GM23338 (cell line): ENCODE measurements around the gene CHAMP1. TPM values are rescaled to one million over a fixed set of nuclear protein-coding genes. Genes with fewer than 3 reads are reported as not detected.
"Not testable (repeated sequence)": the region's sequence is repeated elsewhere in the genome, so short reads cannot be mapped to it uniquely, and the experiment has no call there.

ENCODE experiments used
- ATAC-seq: fragments of 200-7000 bp; cut with Tn5 transposase; 3 replicates; pipeline ENCODE4 v1.9.1; 2020
- DNase-seq: peaks from one replicate; pipeline ENCODE4 v3.0.0-alpha.2; 2015; ENCODE audit warnings: low spot score
- H2AFZ ChIP-seq: fragments of 200-600 bp; sonication (generic); 2 replicates; pipeline ENCODE4 v1.8.0; 2016; ENCODE audit warnings: antibody characterized with exemption, mild to moderate bottlenecking, moderate library complexity
- H3F3A ChIP-seq: fragments of 200-600 bp; sonication (generic); replicated peaks from 2 replicates; pipeline ENCODE4 v1.8.0; 2017; ENCODE audit warnings: antibody characterized with exemption, mixed run types, low read depth
- H3K27ac ChIP-seq: fragments of 200-600 bp; sonication (generic); 2 replicates; pipeline ENCODE4 v1.6.1; 2016; ENCODE audit warnings: low read depth
- H3K27me3 ChIP-seq: fragments of 200-600 bp; sonication (generic); 2 replicates; pipeline ENCODE4 v1.8.0; 2016; ENCODE audit warnings: mild to moderate bottlenecking, mixed run types, moderate library complexity; ENCODE audit not compliant: insufficient read depth
- H3K36me3 ChIP-seq: fragments of 200-600 bp; sonication (generic); 2 replicates; pipeline ENCODE4 v1.8.0; 2016; ENCODE audit warnings: mild to moderate bottlenecking; ENCODE audit not compliant: insufficient read depth
- H3K4me1 ChIP-seq: fragments of 200-600 bp; sonication (generic); 2 replicates; pipeline ENCODE4 v1.8.0; 2016; ENCODE audit warnings: mild to moderate bottlenecking, moderate library complexity; ENCODE audit not compliant: insufficient read depth
- H3K4me2 ChIP-seq: fragments of 200-600 bp; sonication (generic); 2 replicates; pipeline ENCODE4 v1.7.1; 2017; ENCODE audit warnings: mixed run types
- H3K4me3 ChIP-seq: fragments of 200-600 bp; sonication (generic); 2 replicates; pipeline ENCODE4 v1.6.1; 2016; ENCODE audit warnings: mixed run types
- H3K79me2 ChIP-seq: fragments of 200-600 bp; sonication (generic); replicated peaks from 2 replicates; pipeline ENCODE4 v1.8.0; 2017; ENCODE audit warnings: mild to moderate bottlenecking; ENCODE audit not compliant: insufficient read depth
- H3K9me2 ChIP-seq: fragments of 200-600 bp; sonication (generic); 2 replicates; pipeline ENCODE4 v1.8.0; 2017; ENCODE audit not compliant: insufficient read depth
- H4K20me1 ChIP-seq: fragments of 200-600 bp; sonication (generic); replicated peaks from 2 replicates; pipeline ENCODE4 v1.8.0; 2017; ENCODE audit warnings: mild to moderate bottlenecking; ENCODE audit not compliant: insufficient read depth
- H3K27ac Mint-ChIP-seq: 2 replicates; pipeline ENCODE4 v1.8.0; 2020; ENCODE audit warnings: inconsistent platforms, mild to moderate bottlenecking, moderate library complexity, mixed read lengths
- H3K27me3 Mint-ChIP-seq: 3 replicates; pipeline ENCODE4 v1.8.0; 2022; ENCODE audit warnings: low read depth, mild to moderate bottlenecking, moderate library complexity, mixed read lengths, inconsistent platforms; ENCODE audit not compliant: insufficient read depth, poor library complexity
- H3K36me3 Mint-ChIP-seq: 3 replicates; pipeline ENCODE4 v1.8.0; 2021; ENCODE audit warnings: low read depth, mild to moderate bottlenecking, inconsistent platforms, moderate library complexity, mixed read lengths
- H3K4me1 Mint-ChIP-seq: 3 replicates; pipeline ENCODE4 v1.8.0; 2020; ENCODE audit warnings: mild to moderate bottlenecking, inconsistent platforms, mixed read lengths
- H3K4me3 Mint-ChIP-seq: 3 replicates; pipeline ENCODE4 v1.8.0; 2021; ENCODE audit warnings: moderate library complexity, mild to moderate bottlenecking, inconsistent platforms, mixed read lengths
- H3K9me3 Mint-ChIP-seq: 3 replicates; pipeline ENCODE4 v1.8.0; 2020; ENCODE audit warnings: moderate library complexity, mild to moderate bottlenecking, inconsistent platforms, mixed read lengths
- CREB1 ChIP-seq: fragments of 250-450 bp; sonication (Bioruptor Pico); IDR thresholded peaks from 2 replicates; pipeline ENCODE4 v1.5.0; 2020; ENCODE audit warnings: low read depth, mild to moderate bottlenecking, moderate library complexity
- EZH2 ChIP-seq: fragments of 200-600 bp; sonication (generic); IDR thresholded peaks from one replicate; pipeline ENCODE4 v1.8.0; 2017; ENCODE audit warnings: antibody characterized with exemption, mild to moderate bottlenecking, low read depth; ENCODE audit not compliant: unreplicated experiment
- NANOG ChIP-seq: IDR thresholded peaks from 2 replicates; pipeline ENCODE4 v1.6.1; 2016; ENCODE audit warnings: antibody characterized with exemption, borderline replicate concordance
- POLR2AphosphoS5 ChIP-seq: IDR thresholded peaks from 2 replicates; pipeline ENCODE4 v1.6.1; 2016; ENCODE audit warnings: antibody characterized with exemption, low read depth
- ZNF331 ChIP-seq: fragments of 250-450 bp; sonication (Bioruptor Pico); IDR thresholded peaks from 2 replicates; pipeline ENCODE4 v1.5.0; 2020; ENCODE audit warnings: low read depth, mild to moderate bottlenecking, moderate library complexity
- polyA plus RNA-seq: library from polyadenylated mRNA; unstranded; fragments of >200 nt; fragmentation: Nextera tagmentation; extraction: Ambion mirVana; gene quantifications from 2 replicates; pipeline ENCODE4 v1.2.1, GENCODE V29; 2016
- total RNA-seq: library from RNA; depleted of rRNA; stranded (reverse); fragments of >200 nt; shearing (Covaris generic); gene quantifications from 2 replicates; pipeline ENCODE4 v1.2.3, GENCODE V29; 2014
- TF ChIP-seq, protein P1 (sequence below): fragments of 250-450 bp; sonication (Bioruptor Pico); IDR thresholded peaks from 2 replicates; pipeline ENCODE4 v1.5.0; 2020; ENCODE audit warnings: mild to moderate bottlenecking, moderate library complexity
- TF ChIP-seq, protein P2 (sequence below): IDR thresholded peaks from 2 replicates; pipeline ENCODE4 v1.6.1; 2016; ENCODE audit warnings: antibody characterized with exemption

CHAMP1 gene
- total and polyA plus RNA-seq, 2 experiments from 2014 or later, result 32.8 to 39.1 TPM

DNA sequence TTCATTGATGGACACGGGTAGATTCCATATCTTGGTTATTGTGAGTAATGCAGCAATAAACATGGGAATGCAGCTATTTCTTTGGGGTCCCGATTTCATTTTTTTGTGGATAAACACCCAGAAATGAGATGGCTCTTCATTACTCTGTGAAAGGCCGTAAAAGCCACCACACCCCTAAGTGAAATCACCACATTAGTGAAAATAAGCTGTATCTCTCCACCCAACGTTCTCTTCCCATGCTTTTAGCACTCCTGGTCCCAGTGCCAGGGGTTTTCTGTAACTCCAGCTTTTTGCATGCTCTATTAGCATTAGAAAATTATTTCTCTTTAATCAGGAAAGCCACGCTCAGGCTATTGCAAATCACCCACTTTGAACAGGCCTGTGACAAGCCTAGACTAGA is 15.8 kb downstream of the CHAMP1 start:
- H4K20me1 ChIP-seq, result peaks cover 10% of the 10 kb centered on the region; the same call in 1 of the 2 replicates
- Mint-ChIP-seq H3K27ac (no peak overlapping the region), H3K36me3 (peaks cover 23% of the 10 kb centered on the region), H3K4me1 (peaks cover 18% of the 10 kb centered on the region), H3K9me3 (no peaks in the 10 kb centered on the region), H3K27me3 (no peaks in the 10 kb centered on the region), H3K4me3 (no peak overlapping the region)
- H3K36me3 ChIP-seq, result peaks cover 9% of the 10 kb centered on the region; the same call in 1 of the 2 replicates
- H3K27me3 ChIP-seq, result no peaks in the 10 kb centered on the region
- peaks cover 6% of the 10 kb centered on the region; the same call in 1 of the 2 replicates for H3K4me1 ChIP-seq
- no peak overlapping the region for H3K4me2 ChIP-seq
- no peak overlapping the region for H2AFZ ChIP-seq
- H3K4me3 ChIP-seq, result no peak overlapping the region
- H3K9me2 ChIP-seq, result no peaks in the 10 kb centered on the region
- no peak overlapping the region for H3K27ac ChIP-seq
- H3K79me2 ChIP-seq, result peaks cover 12% of the 10 kb centered on the region; the same call in 1 of the 2 replicates
- no peaks in the 10 kb centered on the region; the same call in 1 of the 2 replicates for H3F3A ChIP-seq
- ATAC-seq (no peak), DNase-seq (no peak)
- no peak for TF ChIP-seq POLR2AphosphoS5

DNA sequence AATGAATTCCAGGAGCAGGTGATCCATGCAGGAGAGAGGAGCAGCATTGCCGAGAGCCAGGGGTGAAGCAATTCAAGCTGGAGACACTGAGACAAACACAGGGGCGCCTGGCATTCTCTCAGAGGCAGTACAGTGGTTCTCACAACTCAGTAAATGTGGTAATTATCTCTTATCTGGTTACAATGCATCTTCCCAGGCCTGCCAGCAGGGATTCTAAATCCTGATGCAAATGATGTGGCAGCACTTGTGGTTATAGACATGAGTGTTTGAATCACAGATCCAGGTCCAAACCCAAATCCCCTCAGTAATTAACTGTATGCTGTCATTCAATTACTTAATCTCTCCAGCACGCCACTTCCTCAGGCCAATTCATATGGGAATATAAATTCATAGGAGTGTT is 19.6 kb downstream of the CHAMP1 start:
- not testable (repeated sequence) for H3K4me2 ChIP-seq, H3K4me1 ChIP-seq, H3K27ac ChIP-seq, H3K79me2 ChIP-seq, H3K9me2 ChIP-seq, H3K4me3 Mint-ChIP-seq, H3F3A ChIP-seq, DNase-seq, H3K27me3 Mint-ChIP-seq, H3K27me3 ChIP-seq, H3K36me3 ChIP-seq, H3K27ac Mint-ChIP-seq, H3K36me3 Mint-ChIP-seq, H3K4me3 ChIP-seq, ATAC-seq, H3K9me3 Mint-ChIP-seq, H4K20me1 ChIP-seq, H2AFZ ChIP-seq
- H3K4me1 Mint-ChIP-seq, result peaks cover 17% of the 10 kb centered on the region; the same call in 2 of the 3 replicates

DNA sequence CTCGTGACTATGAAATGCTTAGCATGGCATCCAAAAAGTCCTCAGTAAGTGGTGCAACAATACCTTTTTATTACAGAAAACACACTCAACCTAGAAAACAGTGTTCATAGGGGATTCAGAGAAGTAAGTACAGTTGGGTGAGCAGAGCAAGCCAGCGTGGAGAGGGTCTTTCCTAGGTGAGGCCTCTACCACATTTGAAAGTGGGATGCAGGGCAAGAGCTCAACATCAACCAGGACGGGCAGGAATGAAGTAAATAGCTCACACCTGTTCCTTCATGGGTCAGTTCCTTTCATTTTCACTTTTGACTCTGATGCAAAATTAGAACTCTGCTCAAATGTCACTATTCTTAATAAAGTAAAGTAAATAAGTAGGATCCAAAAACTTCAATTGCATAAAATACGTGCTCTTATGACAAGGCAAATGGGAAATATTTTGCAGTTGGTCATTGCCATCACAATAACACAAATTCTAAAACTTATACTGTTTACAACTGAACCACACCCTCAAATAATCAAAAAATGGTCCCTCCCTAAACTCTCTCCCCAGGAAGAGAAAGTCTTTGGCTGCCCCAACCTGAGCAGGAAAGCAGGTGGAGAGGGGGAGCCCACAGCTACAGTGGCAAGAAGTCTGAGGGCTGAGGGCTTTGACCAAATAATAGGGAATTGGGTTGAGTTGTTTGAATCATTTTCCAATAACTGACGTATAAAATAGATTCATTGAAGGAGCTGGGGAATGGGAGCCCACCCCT is 20.2 kb downstream of the CHAMP1 start:
- no peak overlapping the region for H3K4me2 ChIP-seq
- no peaks in the 10 kb centered on the region for H3K36me3 ChIP-seq
- Mint-ChIP-seq H3K4me3 (no peak overlapping the region), H3K4me1 (peaks cover 20% of the 10 kb centered on the region; the same call in 2 of the 3 replicates), H3K27me3 (peaks cover 2% of the 10 kb centered on the region), H3K36me3 (no peaks in the 10 kb centered on the region), H3K27ac (no peak overlapping the region), H3K9me3 (no peaks in the 10 kb centered on the region)
- H2AFZ ChIP-seq, result no peak overlapping the region
- TF ChIP-seq, protein P1, sequence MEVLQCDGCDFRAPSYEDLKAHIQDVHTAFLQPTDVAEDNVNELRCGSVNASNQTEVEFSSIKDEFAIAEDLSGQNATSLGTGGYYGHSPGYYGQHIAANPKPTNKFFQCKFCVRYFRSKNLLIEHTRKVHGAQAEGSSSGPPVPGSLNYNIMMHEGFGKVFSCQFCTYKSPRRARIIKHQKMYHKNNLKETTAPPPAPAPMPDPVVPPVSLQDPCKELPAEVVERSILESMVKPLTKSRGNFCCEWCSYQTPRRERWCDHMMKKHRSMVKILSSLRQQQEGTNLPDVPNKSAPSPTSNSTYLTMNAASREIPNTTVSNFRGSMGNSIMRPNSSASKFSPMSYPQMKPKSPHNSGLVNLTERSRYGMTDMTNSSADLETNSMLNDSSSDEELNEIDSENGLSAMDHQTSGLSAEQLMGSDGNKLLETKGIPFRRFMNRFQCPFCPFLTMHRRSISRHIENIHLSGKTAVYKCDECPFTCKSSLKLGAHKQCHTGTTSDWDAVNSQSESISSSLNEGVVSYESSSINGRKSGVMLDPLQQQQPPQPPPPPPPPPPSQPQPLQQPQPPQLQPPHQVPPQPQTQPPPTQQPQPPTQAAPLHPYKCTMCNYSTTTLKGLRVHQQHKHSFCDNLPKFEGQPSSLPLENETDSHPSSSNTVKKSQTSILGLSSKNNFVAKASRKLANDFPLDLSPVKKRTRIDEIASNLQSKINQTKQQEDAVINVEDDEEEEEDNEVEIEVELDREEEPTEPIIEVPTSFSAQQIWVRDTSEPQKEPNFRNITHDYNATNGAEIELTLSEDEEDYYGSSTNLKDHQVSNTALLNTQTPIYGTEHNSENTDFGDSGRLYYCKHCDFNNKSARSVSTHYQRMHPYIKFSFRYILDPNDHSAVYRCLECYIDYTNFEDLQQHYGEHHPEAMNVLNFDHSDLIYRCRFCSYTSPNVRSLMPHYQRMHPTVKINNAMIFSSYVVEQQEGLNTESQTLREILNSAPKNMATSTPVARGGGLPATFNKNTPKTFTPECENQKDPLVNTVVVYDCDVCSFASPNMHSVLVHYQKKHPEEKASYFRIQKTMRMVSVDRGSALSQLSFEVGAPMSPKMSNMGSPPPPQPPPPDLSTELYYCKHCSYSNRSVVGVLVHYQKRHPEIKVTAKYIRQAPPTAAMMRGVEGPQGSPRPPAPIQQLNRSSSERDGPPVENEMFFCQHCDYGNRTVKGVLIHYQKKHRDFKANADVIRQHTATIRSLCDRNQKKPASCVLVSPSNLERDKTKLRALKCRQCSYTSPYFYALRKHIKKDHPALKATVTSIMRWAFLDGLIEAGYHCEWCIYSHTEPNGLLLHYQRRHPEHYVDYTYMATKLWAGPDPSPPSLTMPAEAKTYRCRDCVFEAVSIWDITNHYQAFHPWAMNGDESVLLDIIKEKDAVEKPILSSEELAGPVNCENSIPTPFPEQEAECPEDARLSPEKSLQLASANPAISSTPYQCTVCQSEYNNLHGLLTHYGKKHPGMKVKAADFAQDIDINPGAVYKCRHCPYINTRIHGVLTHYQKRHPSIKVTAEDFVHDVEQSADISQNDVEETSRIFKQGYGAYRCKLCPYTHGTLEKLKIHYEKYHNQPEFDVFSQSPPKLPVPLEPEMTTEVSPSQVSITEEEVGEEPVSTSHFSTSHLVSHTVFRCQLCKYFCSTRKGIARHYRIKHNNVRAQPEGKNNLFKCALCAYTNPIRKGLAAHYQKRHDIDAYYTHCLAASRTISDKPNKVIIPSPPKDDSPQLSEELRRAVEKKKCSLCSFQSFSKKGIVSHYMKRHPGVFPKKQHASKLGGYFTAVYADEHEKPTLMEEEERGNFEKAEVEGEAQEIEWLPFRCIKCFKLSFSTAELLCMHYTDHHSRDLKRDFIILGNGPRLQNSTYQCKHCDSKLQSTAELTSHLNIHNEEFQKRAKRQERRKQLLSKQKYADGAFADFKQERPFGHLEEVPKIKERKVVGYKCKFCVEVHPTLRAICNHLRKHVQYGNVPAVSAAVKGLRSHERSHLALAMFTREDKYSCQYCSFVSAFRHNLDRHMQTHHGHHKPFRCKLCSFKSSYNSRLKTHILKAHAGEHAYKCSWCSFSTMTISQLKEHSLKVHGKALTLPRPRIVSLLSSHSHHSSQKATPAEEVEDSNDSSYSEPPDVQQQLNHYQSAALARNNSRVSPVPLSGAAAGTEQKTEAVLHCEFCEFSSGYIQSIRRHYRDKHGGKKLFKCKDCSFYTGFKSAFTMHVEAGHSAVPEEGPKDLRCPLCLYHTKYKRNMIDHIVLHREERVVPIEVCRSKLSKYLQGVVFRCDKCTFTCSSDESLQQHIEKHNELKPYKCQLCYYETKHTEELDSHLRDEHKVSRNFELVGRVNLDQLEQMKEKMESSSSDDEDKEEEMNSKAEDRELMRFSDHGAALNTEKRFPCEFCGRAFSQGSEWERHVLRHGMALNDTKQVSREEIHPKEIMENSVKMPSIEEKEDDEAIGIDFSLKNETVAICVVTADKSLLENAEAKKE, result no peak
- TF ChIP-seq ZNF331 (no peak), CREB1 (CRISPR knock-in tag) (no peak), NANOG (no peak), EZH2 (no peak)
- TF ChIP-seq, protein P2, sequence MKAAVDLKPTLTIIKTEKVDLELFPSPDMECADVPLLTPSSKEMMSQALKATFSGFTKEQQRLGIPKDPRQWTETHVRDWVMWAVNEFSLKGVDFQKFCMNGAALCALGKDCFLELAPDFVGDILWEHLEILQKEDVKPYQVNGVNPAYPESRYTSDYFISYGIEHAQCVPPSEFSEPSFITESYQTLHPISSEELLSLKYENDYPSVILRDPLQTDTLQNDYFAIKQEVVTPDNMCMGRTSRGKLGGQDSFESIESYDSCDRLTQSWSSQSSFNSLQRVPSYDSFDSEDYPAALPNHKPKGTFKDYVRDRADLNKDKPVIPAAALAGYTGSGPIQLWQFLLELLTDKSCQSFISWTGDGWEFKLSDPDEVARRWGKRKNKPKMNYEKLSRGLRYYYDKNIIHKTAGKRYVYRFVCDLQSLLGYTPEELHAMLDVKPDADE, result no peak
- ATAC-seq (no peak), DNase-seq (no peak)
- H3K27ac ChIP-seq, result no peak overlapping the region
- no peaks in the 10 kb centered on the region for H3K9me2 ChIP-seq
- H3K4me1 ChIP-seq, result peaks cover 6% of the 10 kb centered on the region; the same call in 1 of the 2 replicates
- H3K27me3 ChIP-seq, result no peaks in the 10 kb centered on the region
- no peak overlapping the region for H3K4me3 ChIP-seq
- no peaks in the 10 kb centered on the region for H3K79me2 ChIP-seq
- no peaks in the 10 kb centered on the region for H3F3A ChIP-seq
- H4K20me1 ChIP-seq, result no peaks in the 10 kb centered on the region
